GM23338 (cell line): ENCODE measurements around the gene GFOD1.

Source experiments
- CTCF ChIP-seq, 2 experiments: fragments of 200-600 bp in 1 of 2; sonication (generic) in 1 of 2; conservative IDR thresholded peaks; 2 replicates each; pipeline versions ENCODE4 v1.5.1 to v1.6.1; 2016 to 2017; ENCODE audit warnings: antibody characterized with exemption in 2 of 2, low read depth in 2 of 2, mild to moderate bottlenecking in 2 of 2, moderate library complexity in 1 of 2
- POLR2AphosphoS5 ChIP-seq: IDR thresholded peaks from 2 replicates; pipeline ENCODE4 v1.6.1; 2016; ENCODE audit warnings: antibody characterized with exemption, low read depth

- TF ChIP-seq CTCF (conservative IDR thresholded peaks at IDR 0.05; ENCODE audit: low read depth in 2 of 2), result no peak
- TF ChIP-seq POLR2AphosphoS5, result no peak
These were observed 36.1 kb downstream of the GFOD1 start for GRCh38 chr6:13451181-13451895.
